HG03108 (cell line): ENCODE measurements around the gene CAGE1.
A peak's percentile ranks its signal among the peaks of the same experiment; 100 is the strongest.

Experiments
- ATAC-seq: cut with Tn5 transposase; IDR thresholded peaks from one replicate; pipeline ENCODE4 v1.9.1; 2021; ENCODE audit warnings: moderate library complexity; ENCODE audit not compliant: unreplicated experiment

Gene CAGE1

GRCh38 chr6:7389451-7390225 lies at the start of gene CAGE1, which contains the start of gene RIOK1:
TSS of gene CAGE1 (minus strand) at chr6:7389742. CDS start at chr6:7387173, 2,569 bp downstream.
TSS of gene RIOK1 (plus strand) at chr6:7389808. CDS start at chr6:7390003, 195 bp downstream.
- peak; percentile 96 for ATAC-seq

- no peak for ATAC-seq
Observed at GRCh38 chr6:7439228-7439627, 49.7 kb upstream of the CAGE1 start.

- no peak for ATAC-seq
Observed at GRCh38 chr6:7438011-7438410, 48.5 kb upstream of the CAGE1 start.

- no peak for ATAC-seq
Observed at GRCh38 chr6:7434672-7435071, 45.1 kb upstream of the CAGE1 start.

- ATAC-seq = no peak
Observed at GRCh38 chr6:7433121-7433617, 43.6 kb upstream of the CAGE1 start.

GRCh38 chr6:7432391-7433120 lies 43.0 kb upstream of the CAGE1 start:
- no peak for ATAC-seq

- no peak for ATAC-seq
Observed at GRCh38 chr6:7431674-7432390, 42.3 kb upstream of the CAGE1 start.

- no peak for ATAC-seq
Observed at GRCh38 chr6:7431313-7431673, 41.8 kb upstream of the CAGE1 start.

- ATAC-seq = no peak
Observed at GRCh38 chr6:7426447-7427169, 37.1 kb upstream of the CAGE1 start.

- ATAC-seq = no peak
Observed at GRCh38 chr6:7425808-7426190, 36.3 kb upstream of the CAGE1 start.

GRCh38 chr6:7424967-7425807 lies 35.6 kb upstream of the CAGE1 start:
- no peak for ATAC-seq

GRCh38 chr6:7424058-7424457 lies 34.5 kb upstream of the CAGE1 start:
- ATAC-seq = no peak

GRCh38 chr6:7421066-7421465 lies 31.5 kb upstream of the CAGE1 start:
- no peak for ATAC-seq

- ATAC-seq = no peak
Observed at GRCh38 chr6:7419065-7419464, 29.5 kb upstream of the CAGE1 start.

- ATAC-seq = no peak
Observed at GRCh38 chr6:7418238-7418905, 28.8 kb upstream of the CAGE1 start.

- no peak for ATAC-seq
Observed at GRCh38 chr6:7417684-7418083, 28.1 kb upstream of the CAGE1 start.

- ATAC-seq = no peak
Observed at GRCh38 chr6:7414811-7415210, 25.3 kb upstream of the CAGE1 start.

- no peak for ATAC-seq
Observed at GRCh38 chr6:7413151-7413823, 23.7 kb upstream of the CAGE1 start.

GRCh38 chr6:7411328-7411727 lies 21.8 kb upstream of the CAGE1 start:
- no peak for ATAC-seq
